Esophagus mucosa (tissue), 1 donor: ENCODE results near the gene ZNF213. TPM values are rescaled to one million over a fixed set of nuclear protein-coding genes. Genes with fewer than 3 reads are reported as not detected.

Source experiments
- ATAC-seq: fragments of 200-7000 bp; cut with Tn5 transposase; one replicate; pipeline ENCODE4 v1.9.1; 2020
- total RNA-seq: library from RNA; stranded (reverse); gene quantifications from one replicate; pipeline ENCODE4 v1.2.4, GENCODE V29; 2023
- donor health status: DM: yes; HTN: yes; CAD: no.

The ZNF213 gene
- total RNA-seq, 1 donor from 2014 or later = 9.7 TPM

- ATAC-seq = peak; percentile 34
These were observed 15.0 kb downstream of the ZNF213 start for GRCh38 chr16:3149630-3150345.

- peak; percentile 92 for ATAC-seq
These were observed 15.8 kb downstream of the ZNF213 start for GRCh38 chr16:3150346-3151218.

GRCh38 chr16:3152027-3152276 lies 17.1 kb downstream of the ZNF213 start:
- no peak for ATAC-seq

- peak; percentile 41 for ATAC-seq
These were observed 17.6 kb downstream of the ZNF213 start for GRCh38 chr16:3152277-3152990.

- no peak for ATAC-seq
These were observed 18.2 kb downstream of the ZNF213 start for GRCh38 chr16:3152991-3153368.

- no peak for ATAC-seq
These were observed 20.4 kb downstream of the ZNF213 start for GRCh38 chr16:3155181-3155580.

GRCh38 chr16:3155972-3156371 lies 21.1 kb downstream of the ZNF213 start:
- no peak for ATAC-seq

- peak; percentile 60 for ATAC-seq
These were observed 22.6 kb downstream of the ZNF213 start for GRCh38 chr16:3157229-3158025.

- ATAC-seq = peak; percentile 9
These were observed 23.2 kb downstream of the ZNF213 start for GRCh38 chr16:3158026-3158509.

GRCh38 chr16:3158510-3159314 lies 23.9 kb downstream of the ZNF213 start:
- peak; percentile 92 for ATAC-seq

- no peak for ATAC-seq
These were observed 26.6 kb downstream of the ZNF213 start for GRCh38 chr16:3161235-3162018.

- no peak for ATAC-seq
These were observed 29.5 kb downstream of the ZNF213 start for GRCh38 chr16:3164121-3164991.

- ATAC-seq = no peak
These were observed 30.4 kb downstream of the ZNF213 start for GRCh38 chr16:3165111-3165822.

GRCh38 chr16:3166505-3166886 lies 31.7 kb downstream of the ZNF213 start:
- peak; percentile 91 for ATAC-seq

GRCh38 chr16:3168729-3169128 lies 33.9 kb downstream of the ZNF213 start:
- peak; percentile 21 for ATAC-seq

GRCh38 chr16:3170440-3171180 lies 35.8 kb downstream of the ZNF213 start:
- no peak for ATAC-seq

GRCh38 chr16:3171181-3171854 lies 36.5 kb downstream of the ZNF213 start:
- no peak for ATAC-seq
